ENCODE measurements around the gene CACTIN. TPM values are rescaled to one million over a fixed set of nuclear protein-coding genes. Genes with fewer than 3 reads are reported as not detected.
"Not testable (repeated sequence)": the region's sequence is repeated elsewhere in the genome, so short reads cannot be mapped to it uniquely, and the experiment has no call there.

The CACTIN gene
- total RNA-seq, 4 donors from 2014 or later: 6.8 to 28.4 (median 20.7) TPM

DNA sequence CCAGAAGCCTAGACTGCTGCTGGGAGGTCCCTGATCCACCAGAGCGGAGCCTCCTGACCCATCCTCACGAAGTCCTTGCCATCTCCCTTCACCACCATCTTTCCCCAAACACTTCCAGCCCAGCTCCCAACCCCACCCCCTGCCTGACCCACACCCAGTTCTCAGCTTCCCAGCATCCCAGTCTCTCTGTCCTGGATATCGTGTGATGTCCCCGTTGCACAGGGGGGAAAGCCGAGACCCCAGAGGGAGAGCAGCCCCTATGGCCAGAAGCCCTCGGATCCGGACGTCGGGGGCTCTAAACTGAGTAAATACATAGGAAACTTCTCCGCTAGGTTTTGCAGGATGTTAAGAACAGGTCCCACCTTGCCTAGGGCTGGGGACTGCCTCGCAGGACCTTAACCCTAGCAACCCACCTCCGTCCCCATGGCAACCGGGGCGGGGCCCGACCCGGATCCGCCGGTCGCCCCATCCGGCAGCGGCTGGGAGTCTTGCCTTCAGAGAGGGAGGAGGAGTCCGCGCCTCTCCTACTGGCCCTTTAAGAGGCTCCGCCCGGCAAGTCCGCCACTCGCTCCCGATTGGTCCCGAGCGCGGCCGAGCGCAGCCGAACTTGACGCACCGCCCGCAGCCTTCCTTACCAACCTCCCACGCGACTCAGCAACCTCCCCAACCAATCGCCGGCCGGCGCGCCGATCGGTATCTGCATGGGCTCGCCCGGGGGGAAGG is 54.3 kb downstream of the CACTIN start:
- TF ChIP-seq, protein P1, sequence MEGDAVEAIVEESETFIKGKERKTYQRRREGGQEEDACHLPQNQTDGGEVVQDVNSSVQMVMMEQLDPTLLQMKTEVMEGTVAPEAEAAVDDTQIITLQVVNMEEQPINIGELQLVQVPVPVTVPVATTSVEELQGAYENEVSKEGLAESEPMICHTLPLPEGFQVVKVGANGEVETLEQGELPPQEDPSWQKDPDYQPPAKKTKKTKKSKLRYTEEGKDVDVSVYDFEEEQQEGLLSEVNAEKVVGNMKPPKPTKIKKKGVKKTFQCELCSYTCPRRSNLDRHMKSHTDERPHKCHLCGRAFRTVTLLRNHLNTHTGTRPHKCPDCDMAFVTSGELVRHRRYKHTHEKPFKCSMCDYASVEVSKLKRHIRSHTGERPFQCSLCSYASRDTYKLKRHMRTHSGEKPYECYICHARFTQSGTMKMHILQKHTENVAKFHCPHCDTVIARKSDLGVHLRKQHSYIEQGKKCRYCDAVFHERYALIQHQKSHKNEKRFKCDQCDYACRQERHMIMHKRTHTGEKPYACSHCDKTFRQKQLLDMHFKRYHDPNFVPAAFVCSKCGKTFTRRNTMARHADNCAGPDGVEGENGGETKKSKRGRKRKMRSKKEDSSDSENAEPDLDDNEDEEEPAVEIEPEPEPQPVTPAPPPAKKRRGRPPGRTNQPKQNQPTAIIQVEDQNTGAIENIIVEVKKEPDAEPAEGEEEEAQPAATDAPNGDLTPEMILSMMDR (IDR thresholded peaks at IDR 0.05): no peak
- peak in 1 of 2 donors; percentile 14 for TF ChIP-seq POLR2A (IDR thresholded peaks at IDR 0.05)
- intact Hi-C loops (cut with DNase I; ENCODE audit: low total_unique reads): no loop called here
- H3K4me1 ChIP-seq: peaks cover 0 to 12% of the 10 kb centered on the region in 2 donors

DNA sequence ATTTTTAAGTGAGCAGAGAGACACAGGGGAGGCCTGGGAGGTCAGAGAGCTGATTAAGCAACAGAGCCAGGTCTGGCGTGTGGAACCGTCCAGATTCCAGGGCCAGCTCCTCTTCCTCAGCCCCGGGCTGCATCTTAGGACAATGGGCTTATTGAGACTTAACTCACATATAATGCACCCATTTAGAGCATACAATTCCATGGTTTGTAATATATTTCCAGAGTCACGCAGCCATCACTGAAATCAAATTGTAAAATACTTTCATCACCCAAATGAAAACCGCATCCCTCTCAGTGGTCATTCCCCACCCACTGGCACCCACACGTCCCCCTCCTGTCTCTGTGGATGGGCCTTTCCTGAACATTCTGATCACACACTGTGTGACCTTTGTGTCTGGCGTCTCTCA is 56.0 kb downstream of the CACTIN start:
- peaks cover 0 to 6% of the 10 kb centered on the region in 2 donors for H3K4me1 ChIP-seq
- no peak for DNase-seq
- H3K4me3 ChIP-seq: no peak overlapping the region
- H3K27me3 ChIP-seq: no peaks in the 10 kb centered on the region
- no peak overlapping the region for H3K27ac ChIP-seq
- H3K36me3 ChIP-seq: no peaks in the 10 kb centered on the region
- no peaks in the 10 kb centered on the region for H3K9me3 ChIP-seq
- intact Hi-C loops (cut with DNase I; ENCODE audit: low total_unique reads): no loop called here
- TF ChIP-seq, protein P1 (IDR thresholded peaks at IDR 0.05): no peak
- no peak for TF ChIP-seq POLR2A (IDR thresholded peaks at IDR 0.05)

More for the DNA sequence above, 54.3 kb downstream of the CACTIN start:
- peak; percentile 99 to 100 for DNase-seq
- no peaks in the 10 kb centered on the region for H3K36me3 ChIP-seq
- H3K9me3 ChIP-seq: no peaks in the 10 kb centered on the region
- H3K27me3 ChIP-seq: no peaks in the 10 kb centered on the region
- H3K4me3 ChIP-seq: peak overlapping the region; percentile 87 to 89
- peak overlapping the region; percentile 42 to 62 for H3K27ac ChIP-seq

DNA sequence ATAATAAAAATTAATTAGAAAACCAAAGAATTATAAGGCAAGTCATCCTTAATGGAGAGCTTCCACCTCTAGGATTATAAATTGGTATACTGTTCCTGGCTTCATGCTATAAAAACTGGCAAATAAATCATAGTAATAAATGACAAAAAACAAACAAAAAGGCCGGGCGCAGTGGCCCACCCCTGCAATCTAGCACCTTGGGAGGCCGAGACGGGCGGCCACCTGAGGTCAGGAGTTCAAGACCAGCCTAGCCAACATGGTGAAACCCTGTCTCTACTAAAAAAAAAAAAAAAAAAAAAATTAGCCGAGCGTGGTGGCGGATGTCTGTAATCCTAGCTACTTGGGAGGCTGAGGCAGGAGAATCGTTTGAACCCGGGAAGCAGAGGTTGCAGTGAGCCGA is 56.5 kb downstream of the CACTIN start:
- H3K27me3 ChIP-seq; DNase-seq; H3K4me3 ChIP-seq; H3K4me1 ChIP-seq; H3K27ac ChIP-seq; H3K36me3 ChIP-seq; H3K9me3 ChIP-seq; intact Hi-C loops (cut with DNase I; ENCODE audit: low total_unique reads): not testable (repeated sequence)

DNA sequence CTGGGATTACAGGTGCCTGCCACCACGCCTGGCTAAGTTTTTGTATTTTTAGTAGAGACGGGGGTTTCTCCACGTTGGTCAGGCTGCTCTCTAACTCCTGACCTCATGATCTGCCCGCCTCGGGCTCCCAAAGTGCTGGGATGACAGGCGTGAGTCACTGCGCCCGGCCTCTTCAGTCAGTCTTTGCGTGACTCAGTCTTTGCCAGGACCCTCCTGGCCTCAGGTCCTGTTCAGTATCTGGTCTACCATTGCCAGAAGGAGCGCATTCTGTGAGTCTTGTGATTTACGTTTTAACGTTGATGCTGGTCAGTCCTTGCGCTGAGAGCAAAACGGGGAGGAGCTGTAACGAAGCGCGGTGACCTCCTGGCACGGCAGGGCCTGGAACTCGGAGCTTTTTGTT is 61.5 kb downstream of the CACTIN start:
- DNase-seq: no peak
- H3K27ac ChIP-seq: no peak overlapping the region
- H3K36me3 ChIP-seq: no peaks in the 10 kb centered on the region
- H3K4me3 ChIP-seq: no peak overlapping the region
- intact Hi-C loops (cut with DNase I; ENCODE audit: low total_unique reads): no loop called here
- H3K4me1 ChIP-seq: no peaks in the 10 kb centered on the region
- no peaks in the 10 kb centered on the region for H3K9me3 ChIP-seq
- no peak for TF ChIP-seq POLR2A (IDR thresholded peaks at IDR 0.05)
- TF ChIP-seq, protein P1 (IDR thresholded peaks at IDR 0.05): no peak
- H3K27me3 ChIP-seq: no peaks in the 10 kb centered on the region

DNA sequence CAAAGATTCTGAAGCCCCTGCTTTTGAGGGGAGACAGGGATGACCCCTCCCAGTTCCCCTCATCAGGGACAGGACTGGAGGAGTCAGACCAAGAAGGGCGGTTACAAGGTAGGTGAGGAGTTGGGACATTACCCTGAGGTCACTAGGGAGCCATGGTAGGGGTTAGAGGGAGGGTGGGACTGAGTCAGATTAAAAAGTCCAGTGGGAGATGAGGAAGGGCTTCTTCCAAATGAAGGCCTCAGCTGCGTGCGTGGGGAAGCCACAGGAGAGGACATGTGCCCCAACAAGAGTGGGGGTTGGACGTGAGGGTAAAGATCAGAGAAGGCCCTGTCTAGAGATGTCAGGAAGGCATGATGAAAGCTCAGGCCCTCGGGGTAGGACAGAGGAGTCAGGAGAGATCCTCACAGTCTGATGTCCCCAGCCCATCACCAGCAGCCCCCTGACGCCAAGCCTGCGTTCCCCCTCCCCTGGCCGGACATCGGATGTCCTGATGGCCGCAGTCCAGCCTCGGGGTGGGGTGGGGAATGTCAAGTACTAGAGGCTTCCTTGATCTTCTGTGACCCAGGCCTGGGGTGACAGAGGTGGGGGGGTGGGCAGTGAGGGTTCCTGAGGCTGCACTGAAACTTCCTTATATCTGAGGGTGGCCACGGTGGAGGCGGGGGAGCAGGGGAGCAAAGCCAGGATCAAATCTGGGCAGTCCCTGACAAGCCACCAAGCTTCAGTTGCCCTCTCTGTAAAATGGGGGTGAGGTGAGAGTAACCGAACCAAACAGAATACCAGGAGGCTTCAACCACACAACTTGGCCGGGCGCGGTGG is 62.7 kb downstream of the CACTIN start:
- no peaks in the 10 kb centered on the region for H3K9me3 ChIP-seq
- H3K27me3 ChIP-seq: no peaks in the 10 kb centered on the region
- H3K4me3 ChIP-seq: no peak overlapping the region
- TF ChIP-seq, protein P1 (IDR thresholded peaks at IDR 0.05): no peak
- no peak for TF ChIP-seq POLR2A (IDR thresholded peaks at IDR 0.05)
- H3K36me3 ChIP-seq: no peaks in the 10 kb centered on the region
- H3K27ac ChIP-seq: no peak overlapping the region
- H3K4me1 ChIP-seq: no peaks in the 10 kb centered on the region
- DNase-seq: no peak
- intact Hi-C loops (cut with DNase I; ENCODE audit: low total_unique reads): no loop called here

Small RNAs within 50 kb of the gene (small RNA-seq; reads per million reads assigned to genes)
- not detected for gene AC005786.1

Other genes starting within 250 kb of the CACTIN start
- under 1 TPM in 1 of 4 donors, not detected in 3; 0.97 TPM for gene SMIM24, start 146.3 kb downstream of the CACTIN start, total RNA-seq
- gene SMIM44, start 143.3 kb downstream of the CACTIN start, total RNA-seq: not detected
- 10 to 100 TPM in 1 of 4 donors, 1 to 10 TPM in 3; 1.2 to 10.4 (median 4.7) TPM for gene DOHH, start 126.1 kb downstream of the CACTIN start, total RNA-seq
- 10 to 100 TPM in 3 of 4 donors, 1 to 10 TPM in 1; 3.8 to 70.8 (median 33.0) TPM for gene FZR1, start 120.5 kb downstream of the CACTIN start, total RNA-seq
- gene TEKTIP1, start 87.6 kb downstream of the CACTIN start, total RNA-seq: 1 to 10 TPM in 1 of 4 donors, not detected in 3; 5.5 TPM
- gene MFSD12, start 69.2 kb downstream of the CACTIN start, total RNA-seq: 10 to 100 TPM in 3 of 4 donors, under 1 TPM in 1; 0.59 to 44.9 (median 38.9) TPM
- gene HMG20B, start 53.8 kb downstream of the CACTIN start, total RNA-seq: 100 to 1,000 TPM in 1 of 4 donors, 10 to 100 TPM in 3; 52.9 to 232 (median 63.6) TPM
- gene GIPC3, start 41.3 kb downstream of the CACTIN start, total RNA-seq: 1 to 10 TPM in 1 of 4 donors, under 1 TPM in 1, not detected in 2; 0.07 to 4.0 TPM
- 1 to 10 TPM in 2 of 4 donors, not detected in 2; 2.6 to 7.3 TPM for gene TBXA2R, start 19.9 kb downstream of the CACTIN start, total RNA-seq
- 10 to 100 TPM in 3 of 4 donors, 1 to 10 TPM in 1; 6.2 to 77.5 (median 33.2) TPM for gene PIP5K1C, start 73.7 kb upstream of the CACTIN start, total RNA-seq
- 1 to 10 TPM in 3 of 4 donors, under 1 TPM in 1; 0.37 to 7.4 (median 3.9) TPM for gene TJP3, start 81.6 kb upstream of the CACTIN start, total RNA-seq
- gene APBA3, start 134.9 kb upstream of the CACTIN start, total RNA-seq: 10 to 100 TPM; 14.1 to 52.6 (median 27.4) TPM
- 100 to 1,000 TPM in 1 of 4 donors, 10 to 100 TPM in 3; 14.4 to 196 (median 40.0) TPM for gene MRPL54, start 135.9 kb upstream of the CACTIN start, total RNA-seq
- gene RAX2, start 145.4 kb upstream of the CACTIN start, total RNA-seq: 1 to 10 TPM in 1 of 4 donors, under 1 TPM in 1, not detected in 2; 0.14 to 4.3 TPM
- 10 to 100 TPM in 1 of 4 donors, 1 to 10 TPM in 2, not detected in 1; 1.0 to 11.2 (median 1.5) TPM for gene MATK, start 159.6 kb upstream of the CACTIN start, total RNA-seq
- gene ZFR2, start 242.2 kb upstream of the CACTIN start, total RNA-seq: not detected

All from uterus (tissue), 4 donors.